Prostate gland (tissue), 2 donors: ENCODE data around the gene SLC27A1. TPM values are rescaled to one million over a fixed set of nuclear protein-coding genes. Genes with fewer than 3 reads are reported as not detected.

ENCODE experiments used
- DNase-seq: peaks from one replicate; pipeline ENCODE4 v3.0.0-alpha.2; 2019; ENCODE audit warnings: low spot score
- H3K27ac ChIP-seq, 2 donors: fragments of 200-600 bp; sonication (generic); 2 replicates each; pipeline ENCODE4 v1.5.1; 2017 to 2019
- H3K27me3 ChIP-seq: fragments of 200-600 bp; sonication (generic); replicated peaks from 2 replicates; pipeline ENCODE4 v1.5.1; 2019; ENCODE audit not compliant: insufficient read depth
- H3K36me3 ChIP-seq, 2 donors: fragments of 200-600 bp; sonication (generic); 1 replicate in 1 of 2; 2 replicates in 1 of 2; pipeline versions ENCODE4 v1.5.1 to v1.8.1; 2017 to 2019
- H3K4me1 ChIP-seq: fragments of 200-600 bp; sonication (generic); replicated peaks from 2 replicates; pipeline ENCODE4 v1.5.1; 2019
- H3K4me3 ChIP-seq, 2 donors: fragments of 200-600 bp; sonication (generic); 2 replicates each; pipeline ENCODE4 v1.5.1; 2017 to 2019
- H3K9me3 ChIP-seq: fragments of 200-600 bp; sonication (generic); 2 replicates; pipeline ENCODE4 v1.5.1; 2017
- POLR2A ChIP-seq: fragments of 450-650 bp; IDR thresholded peaks from one replicate; pipeline ENCODE4 v1.6.1; 2016; ENCODE audit warnings: antibody characterized with exemption, mild to moderate bottlenecking
- POLR2AphosphoS5 ChIP-seq: sonication (generic); formaldehyde crosslinking; IDR thresholded peaks from one replicate; pipeline ENCODE4 v1.6.1; 2017; ENCODE audit warnings: antibody characterized with exemption
- WGBS: methylation state at CpG from one replicate; pipeline ENCODE4 v1.1.5; 2018; 5-methylcytosine and 5-hydroxymethylcytosine counted together
- intact Hi-C: fragments of 100-400 bp; cut with DNase I; formaldehyde crosslinking; loops from one replicate; pipeline ENCODE4 v1.14.2; 2022
- total RNA-seq, 2 donors: library from RNA; depleted of rRNA; stranded (reverse); fragments of >200 nt; gene quantifications; one replicate each; pipeline ENCODE4 v1.1.0, GENCODE V29; 2016
- TF ChIP-seq, protein P1 (sequence below), 4 experiments: fragments of 200-600 bp in 2 of 4; fragments of 450-650 bp in 2 of 4; sonication (generic) in 2 of 4; IDR thresholded peaks; 1 replicate in 3 of 4; 2 replicates in 1 of 4; pipeline ENCODE4 v1.5.1; 2016 to 2019; ENCODE audit warnings: antibody characterized with exemption in 4 of 4, mild to moderate bottlenecking in 2 of 4, moderate library complexity in 2 of 4

Gene SLC27A1
- total RNA-seq, 2 donors from 2014 or later = 73.3 to 78.7 TPM

DNA sequence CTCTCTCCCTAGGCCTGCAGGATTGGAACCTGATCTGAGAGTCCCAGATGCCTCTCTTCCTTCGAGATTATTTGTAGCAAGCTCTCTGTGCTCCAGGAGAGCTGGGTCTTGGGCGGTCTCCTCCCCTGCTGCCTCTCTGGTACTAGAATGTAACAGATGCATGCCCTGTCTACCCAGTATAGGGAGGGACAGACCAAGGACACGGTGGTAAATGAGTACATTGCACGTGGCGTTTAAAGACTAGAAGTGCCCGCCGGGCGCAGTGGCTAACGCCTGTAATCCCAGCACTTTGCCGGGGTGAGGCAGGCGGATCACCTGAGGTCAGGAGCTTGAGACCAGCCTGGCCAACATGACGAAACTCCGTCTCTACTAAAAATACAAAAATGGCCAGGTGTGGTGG, 11.7 kb downstream of the SLC27A1 start:
- TF ChIP-seq, protein P1, sequence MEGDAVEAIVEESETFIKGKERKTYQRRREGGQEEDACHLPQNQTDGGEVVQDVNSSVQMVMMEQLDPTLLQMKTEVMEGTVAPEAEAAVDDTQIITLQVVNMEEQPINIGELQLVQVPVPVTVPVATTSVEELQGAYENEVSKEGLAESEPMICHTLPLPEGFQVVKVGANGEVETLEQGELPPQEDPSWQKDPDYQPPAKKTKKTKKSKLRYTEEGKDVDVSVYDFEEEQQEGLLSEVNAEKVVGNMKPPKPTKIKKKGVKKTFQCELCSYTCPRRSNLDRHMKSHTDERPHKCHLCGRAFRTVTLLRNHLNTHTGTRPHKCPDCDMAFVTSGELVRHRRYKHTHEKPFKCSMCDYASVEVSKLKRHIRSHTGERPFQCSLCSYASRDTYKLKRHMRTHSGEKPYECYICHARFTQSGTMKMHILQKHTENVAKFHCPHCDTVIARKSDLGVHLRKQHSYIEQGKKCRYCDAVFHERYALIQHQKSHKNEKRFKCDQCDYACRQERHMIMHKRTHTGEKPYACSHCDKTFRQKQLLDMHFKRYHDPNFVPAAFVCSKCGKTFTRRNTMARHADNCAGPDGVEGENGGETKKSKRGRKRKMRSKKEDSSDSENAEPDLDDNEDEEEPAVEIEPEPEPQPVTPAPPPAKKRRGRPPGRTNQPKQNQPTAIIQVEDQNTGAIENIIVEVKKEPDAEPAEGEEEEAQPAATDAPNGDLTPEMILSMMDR (IDR thresholded peaks at IDR 0.05) = no peak
- TF ChIP-seq POLR2A = no peak
- no peak for TF ChIP-seq POLR2AphosphoS5
- Histone ChIP-seq H3K9me3 (no peaks in the 10 kb centered on the region), H3K27me3 (no peaks in the 10 kb centered on the region), H3K4me3 (no peak overlapping the region), H3K36me3 (no peaks in the 10 kb centered on the region), H3K4me1 (no peaks in the 10 kb centered on the region), H3K27ac (no peak overlapping the region)
- DNase-seq = no peak
- 84% methylated on average over 13 of the region's 13 CpGs for WGBS
- intact Hi-C loops = no loop called here

- WGBS = 87% methylated on average over 3 of the region's 3 CpGs
- H3K27me3 ChIP-seq = no peaks in the 10 kb centered on the region
- DNase-seq = no peak
- H3K27ac ChIP-seq = no peak overlapping the region
- H3K4me1 ChIP-seq = no peaks in the 10 kb centered on the region
- H3K4me3 ChIP-seq = no peak overlapping the region
- no peak for TF ChIP-seq POLR2AphosphoS5
- TF ChIP-seq, protein P1 (IDR thresholded peaks at IDR 0.05) = no peak
- TF ChIP-seq POLR2A = no peak
- H3K36me3 ChIP-seq = no peaks in the 10 kb centered on the region
- intact Hi-C loops = no loop called here
- H3K9me3 ChIP-seq = no peaks in the 10 kb centered on the region
These were observed 12.7 kb downstream of the SLC27A1 start for GRCh38 chr19:17482877-17483604.

DNA sequence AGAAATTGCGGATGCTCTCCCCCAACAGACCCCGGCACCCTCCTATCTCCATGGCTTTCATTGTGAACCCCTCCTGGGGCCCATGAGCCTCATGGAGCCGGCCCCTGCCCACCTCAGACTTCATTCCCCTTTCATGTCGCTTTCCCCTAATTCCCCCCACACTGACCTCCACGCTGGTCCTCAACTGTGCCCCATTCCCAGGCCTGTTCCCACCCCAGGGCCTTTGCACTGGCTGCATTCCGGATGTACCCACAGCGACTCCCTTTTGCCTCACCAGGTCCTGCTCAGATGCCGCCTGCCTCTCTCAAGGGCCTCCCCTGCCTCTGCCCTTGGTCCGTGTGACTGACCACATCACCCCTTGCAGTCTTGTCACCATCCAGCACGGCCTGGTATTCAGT, 13.3 kb downstream of the SLC27A1 start:
- no peaks in the 10 kb centered on the region for H3K9me3 ChIP-seq
- TF ChIP-seq, protein P1 (IDR thresholded peaks at IDR 0.05) = no peak
- TF ChIP-seq POLR2A (no peak), POLR2AphosphoS5 (no peak)
- no peak overlapping the region for H3K4me3 ChIP-seq
- no peaks in the 10 kb centered on the region for H3K4me1 ChIP-seq
- intact Hi-C loops = no loop called here
- no peak for DNase-seq
- 93% methylated on average over 10 of the region's 10 CpGs for WGBS
- H3K27ac ChIP-seq = no peak overlapping the region
- no peaks in the 10 kb centered on the region for H3K27me3 ChIP-seq
- no peaks in the 10 kb centered on the region for H3K36me3 ChIP-seq

GRCh38 chr19:17484520-17485185, 14.3 kb downstream of the SLC27A1 start:
- H3K9me3 ChIP-seq = no peaks in the 10 kb centered on the region
- H3K27ac ChIP-seq = no peak overlapping the region
- WGBS = 90% methylated on average over 6 of the region's 6 CpGs
- H3K36me3 ChIP-seq = no peaks in the 10 kb centered on the region
- H3K4me1 ChIP-seq = no peaks in the 10 kb centered on the region
- H3K4me3 ChIP-seq = no peak overlapping the region
- no peak for DNase-seq
- TF ChIP-seq POLR2A (no peak), POLR2AphosphoS5 (no peak)
- TF ChIP-seq, protein P1 (IDR thresholded peaks at IDR 0.05) = no peak
- intact Hi-C loops = no loop called here
- H3K27me3 ChIP-seq = no peaks in the 10 kb centered on the region
